GM21723 (cell line): ENCODE data around the gene TYROBP.
"Not testable (repeated sequence)": the region's sequence is repeated elsewhere in the genome, so short reads cannot be mapped to it uniquely, and the experiment has no call there.

Experiments used
- ATAC-seq: cut with Tn5 transposase; IDR thresholded peaks from one replicate; pipeline ENCODE4 v1.9.1; 2021; ENCODE audit warnings: mild to moderate bottlenecking, moderate library complexity; ENCODE audit not compliant: unreplicated experiment

TYROBP gene

GRCh38 chr19:35908010-35908441 is at the start of gene TYROBP:
Gene TYROBP, minus strand, starts transcription at chr19:35908295. Its CDS starts 67 bp downstream, at chr19:35908228.
- ATAC-seq: no peak

DNA sequence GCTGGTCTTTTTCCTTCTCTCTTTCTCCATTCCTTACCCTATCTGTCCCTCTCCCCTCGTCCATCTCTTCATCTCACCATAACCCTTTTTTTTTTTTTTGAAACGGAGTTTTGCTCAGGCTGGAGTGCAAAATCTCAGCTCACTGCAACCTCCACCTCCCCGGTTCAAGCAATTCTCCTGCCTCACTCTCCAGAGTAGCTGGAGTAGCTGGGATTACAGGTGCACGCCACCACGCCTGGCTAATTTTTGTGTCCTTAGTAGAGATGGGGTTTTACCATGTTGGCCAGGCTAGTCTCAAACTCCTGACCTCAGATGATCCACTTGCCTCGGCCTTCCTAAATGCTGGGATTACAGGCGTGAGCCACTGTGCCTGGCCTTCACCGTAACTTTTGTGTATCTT is 49.3 kb upstream of the TYROBP start:
- not testable (repeated sequence) for ATAC-seq

GRCh38 chr19:35955881-35956634 is 48.0 kb upstream of the TYROBP start:
- ATAC-seq: no peak

GRCh38 chr19:35949131-35949530 is 41.0 kb upstream of the TYROBP start:
- ATAC-seq: no peak

DNA sequence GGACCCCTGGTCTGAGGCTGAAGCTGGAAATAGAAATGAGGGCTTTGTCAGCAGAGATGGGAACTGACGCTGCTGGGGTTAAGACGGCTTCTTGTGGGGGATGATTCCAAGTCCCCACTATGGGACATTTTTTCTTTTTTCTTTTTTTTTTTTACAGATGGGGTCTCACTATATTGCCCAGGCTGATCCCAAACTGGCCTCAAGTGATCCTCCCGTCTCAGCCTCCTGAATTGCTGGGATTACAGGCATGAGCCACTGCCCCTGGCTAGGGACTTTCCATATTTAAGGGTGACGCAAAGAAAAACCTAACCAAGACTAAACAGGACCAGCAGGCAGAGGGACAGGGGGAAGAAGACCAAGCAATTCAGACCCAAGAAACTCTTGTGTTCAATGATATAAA is 38.1 kb upstream of the TYROBP start:
- ATAC-seq: no peak

- ATAC-seq: no peak
Observed at GRCh38 chr19:35945121-35945790, 37.2 kb upstream of the TYROBP start.

DNA sequence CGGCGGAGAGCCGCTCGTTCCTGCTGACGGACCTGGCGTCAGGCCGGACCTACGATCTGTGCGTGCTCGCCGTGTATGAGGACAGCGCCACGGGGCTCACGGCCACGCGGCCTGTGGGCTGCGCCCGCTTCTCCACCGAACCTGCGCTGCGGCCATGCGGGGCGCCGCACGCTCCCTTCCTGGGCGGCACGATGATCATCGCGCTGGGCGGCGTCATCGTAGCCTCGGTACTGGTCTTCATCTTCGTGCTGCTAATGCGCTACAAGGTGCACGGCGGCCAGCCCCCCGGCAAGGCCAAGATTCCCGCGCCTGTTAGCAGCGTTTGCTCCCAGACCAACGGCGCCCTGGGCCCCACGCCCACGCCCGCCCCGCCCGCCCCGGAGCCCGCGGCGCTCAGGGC is 36.5 kb upstream of the TYROBP start:
- ATAC-seq: no peak

DNA sequence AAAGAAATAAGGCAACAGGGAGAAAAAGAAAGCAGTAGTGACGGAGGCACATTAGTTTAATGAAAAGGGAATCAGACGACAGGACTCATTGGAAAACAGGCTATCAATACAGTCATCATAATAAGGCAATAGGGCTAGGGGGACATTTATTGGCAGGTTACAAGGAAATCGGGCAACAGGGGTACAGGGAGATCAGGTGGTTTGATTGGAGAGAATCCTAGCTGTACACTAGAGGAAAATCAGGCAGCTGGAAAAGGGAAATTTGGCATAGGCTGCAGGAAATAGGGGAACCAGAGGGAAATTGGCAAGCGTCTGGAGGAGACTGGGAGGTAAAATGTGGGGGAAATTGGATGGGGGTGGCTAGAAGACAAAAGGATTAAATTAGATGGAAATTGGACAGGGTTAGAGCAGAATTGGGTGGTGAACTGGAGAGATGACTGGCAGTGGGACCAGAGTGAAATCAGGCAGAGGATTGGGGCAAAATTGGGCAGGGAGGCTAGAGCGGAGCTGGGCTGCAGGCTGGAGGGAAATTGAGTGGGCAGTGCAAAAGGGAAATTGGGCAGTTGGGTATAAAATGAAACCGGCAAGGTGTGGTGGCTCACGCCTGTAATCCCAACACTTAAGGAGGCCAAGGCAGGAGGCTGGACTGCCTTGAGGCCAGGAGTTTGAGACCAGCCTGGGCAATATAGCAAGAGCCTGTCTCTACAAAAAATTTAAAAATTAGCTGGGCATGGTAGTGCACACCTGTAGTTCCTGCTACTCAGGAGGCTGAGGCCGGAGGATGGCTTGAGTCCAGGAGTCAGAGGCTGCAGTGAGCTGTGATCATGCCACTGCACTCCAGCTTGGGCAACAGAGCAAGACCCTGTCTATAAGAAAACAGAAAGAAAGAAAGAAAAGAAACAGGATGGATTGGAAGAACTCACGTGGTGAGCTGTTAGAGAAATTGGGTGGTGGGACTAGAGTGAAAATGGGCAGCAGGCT is 35.5 kb upstream of the TYROBP start:
- ATAC-seq: no peak

GRCh38 chr19:35942235-35942634 is 34.1 kb upstream of the TYROBP start:
- ATAC-seq: no peak

DNA sequence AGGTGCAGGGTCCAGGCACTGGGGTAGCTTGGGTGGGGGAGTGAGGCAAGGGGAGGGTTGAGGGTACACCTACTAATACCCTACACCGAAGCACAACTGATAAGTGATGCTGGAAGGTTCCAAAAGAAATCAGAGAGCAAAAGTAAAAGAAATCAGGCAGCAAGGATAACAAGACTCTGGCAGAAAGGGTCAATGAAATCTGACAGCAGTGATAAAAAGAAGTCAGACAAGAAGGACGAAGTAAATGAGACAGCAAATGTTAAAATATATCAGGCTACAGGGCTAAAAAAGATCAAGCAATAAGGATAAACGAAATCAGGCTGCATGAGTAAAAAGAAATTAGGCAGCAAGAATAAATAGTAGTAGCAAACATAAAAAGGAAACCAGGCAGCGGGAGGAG is 32.7 kb upstream of the TYROBP start:
- ATAC-seq: no peak

DNA sequence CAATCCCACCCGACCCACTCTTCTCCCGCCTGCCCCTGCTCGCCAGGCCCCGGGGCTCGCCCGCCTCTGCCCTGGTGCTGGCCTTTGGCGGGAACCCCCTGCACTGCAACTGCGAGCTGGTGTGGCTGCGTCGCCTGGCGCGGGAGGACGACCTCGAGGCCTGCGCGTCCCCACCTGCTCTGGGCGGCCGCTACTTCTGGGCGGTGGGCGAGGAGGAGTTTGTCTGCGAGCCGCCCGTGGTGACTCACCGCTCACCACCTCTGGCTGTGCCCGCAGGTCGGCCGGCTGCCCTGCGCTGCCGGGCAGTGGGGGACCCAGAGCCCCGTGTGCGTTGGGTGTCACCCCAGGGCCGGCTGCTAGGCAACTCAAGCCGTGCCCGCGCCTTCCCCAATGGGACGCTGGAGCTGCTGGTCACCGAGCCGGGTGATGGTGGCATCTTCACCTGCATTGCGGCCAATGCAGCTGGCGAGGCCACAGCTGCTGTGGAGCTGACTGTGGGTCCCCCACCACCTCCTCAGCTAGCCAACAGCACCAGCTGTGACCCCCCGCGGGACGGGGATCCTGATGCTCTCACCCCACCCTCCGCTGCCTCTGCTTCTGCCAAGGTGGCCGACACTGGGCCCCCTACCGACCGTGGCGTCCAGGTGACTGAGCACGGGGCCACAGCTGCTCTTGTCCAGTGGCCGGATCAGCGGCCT is 32.1 kb upstream of the TYROBP start:
- no peak for ATAC-seq

- ATAC-seq: no peak
Observed at GRCh38 chr19:35939307-35940077, 31.4 kb upstream of the TYROBP start.

DNA sequence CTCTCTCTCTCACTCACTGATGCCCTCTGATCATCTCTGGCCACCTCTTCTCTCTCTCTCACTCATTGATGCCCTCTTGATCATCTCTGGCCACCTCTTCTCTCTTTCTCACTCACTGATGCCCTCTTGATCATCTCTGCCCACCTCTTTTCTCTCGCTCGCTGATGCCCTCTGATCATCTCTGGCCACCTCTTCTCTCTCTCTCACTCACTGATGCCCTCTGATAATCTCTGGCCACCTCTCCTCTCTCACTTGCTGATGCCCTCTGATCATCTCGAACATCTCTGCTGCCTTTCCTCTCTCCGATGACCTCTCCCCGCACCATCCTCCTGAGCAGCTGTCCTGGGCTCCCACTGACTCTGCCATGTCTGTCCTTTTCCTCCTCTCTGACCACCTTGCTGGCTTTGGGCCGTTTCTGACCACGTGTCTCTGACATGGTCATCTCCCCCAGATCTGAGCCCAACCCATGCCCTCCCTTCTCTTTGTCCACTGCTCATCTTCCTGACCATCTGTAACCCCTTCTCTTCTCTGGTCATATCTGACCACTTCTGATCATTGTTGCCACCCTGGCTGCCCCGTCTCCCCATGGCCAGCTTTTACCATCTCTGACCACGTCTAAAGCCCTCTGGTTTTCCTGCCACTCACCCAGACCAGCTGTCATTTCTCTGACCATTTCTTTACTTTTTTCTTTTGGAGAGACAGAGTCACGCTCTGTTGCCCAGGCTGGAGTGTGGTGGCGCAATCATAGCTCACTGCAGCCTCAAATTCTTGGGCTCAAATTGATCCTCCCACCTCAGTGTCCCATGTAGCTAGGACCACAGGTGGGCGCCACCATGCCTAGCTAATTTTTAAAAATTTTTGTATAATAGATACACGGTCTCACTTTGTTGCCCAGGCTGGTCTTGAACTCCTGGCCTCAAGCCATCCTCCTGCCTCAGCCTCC is 30.5 kb upstream of the TYROBP start:
- ATAC-seq: no peak

- ATAC-seq: no peak
Observed at GRCh38 chr19:35937345-35938281, 29.5 kb upstream of the TYROBP start.

DNA sequence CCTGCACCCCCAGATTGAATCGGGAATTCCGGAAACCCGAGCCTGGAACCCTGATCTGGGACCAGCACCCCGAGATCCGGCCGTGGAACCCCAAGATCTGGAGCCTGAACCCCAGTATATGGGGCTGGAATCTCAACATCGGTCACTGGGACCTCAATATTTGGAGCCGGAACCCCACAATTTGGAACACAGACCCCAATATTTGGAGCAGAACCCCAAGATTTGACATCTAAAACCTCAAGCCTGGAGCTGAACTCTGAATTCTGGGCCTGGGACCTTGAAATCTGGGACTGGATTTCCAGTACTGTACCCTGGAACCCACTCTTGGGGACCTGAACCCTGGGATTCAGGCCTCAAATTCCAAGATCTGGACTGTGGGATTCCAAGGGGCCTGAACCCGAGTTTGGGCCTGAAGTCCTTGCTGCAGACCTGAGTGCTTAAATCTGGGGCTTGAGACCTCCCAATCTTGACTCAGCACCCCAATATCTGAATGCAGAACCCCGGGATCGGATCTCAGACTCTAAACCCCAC is 28.7 kb upstream of the TYROBP start:
- no peak for ATAC-seq

GRCh38 chr19:35935911-35936737 is 28.0 kb upstream of the TYROBP start, which contains the start of gene LRFN3:
Gene LRFN3, plus strand, starts transcription at chr19:35936374. Its CDS starts 3,052 bp downstream, at chr19:35939426.
- ATAC-seq: no peak
